ENCODE results near the gene ELMOD1.

DNA sequence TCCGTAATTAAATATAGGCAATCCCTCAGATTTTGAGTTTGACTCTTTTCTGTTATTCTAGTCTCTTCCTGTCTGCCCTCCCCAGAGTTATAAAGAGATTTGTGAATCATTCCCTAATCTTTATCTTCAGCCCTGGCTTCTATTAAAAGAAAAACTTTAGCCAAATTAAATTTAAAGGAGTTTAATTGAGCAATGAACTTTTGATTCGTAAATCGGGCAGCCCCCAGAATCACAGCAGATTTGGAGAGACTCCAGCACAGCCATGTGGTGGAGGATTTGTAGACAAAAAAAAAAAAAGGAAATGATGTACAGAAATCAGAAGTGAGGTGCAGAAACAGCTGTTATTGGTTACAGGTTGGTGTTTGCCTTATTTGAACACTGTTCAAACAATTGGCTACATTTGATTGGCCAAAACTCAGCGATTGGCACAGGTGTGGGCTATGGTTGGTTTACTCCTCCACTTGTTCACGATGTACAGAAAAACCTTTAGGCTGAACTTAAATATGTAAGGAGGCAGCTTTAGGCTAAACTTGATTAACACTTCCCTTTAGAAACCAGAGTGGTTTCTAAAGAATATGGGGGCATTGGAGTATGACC lies 23.1 kb upstream of the ELMOD1 start:
- TF ChIP-seq EZH2 (IDR thresholded peaks at IDR 0.05; ENCODE audit: low read depth, unreplicated experiment), result no peak
- TF ChIP-seq, protein P1, sequence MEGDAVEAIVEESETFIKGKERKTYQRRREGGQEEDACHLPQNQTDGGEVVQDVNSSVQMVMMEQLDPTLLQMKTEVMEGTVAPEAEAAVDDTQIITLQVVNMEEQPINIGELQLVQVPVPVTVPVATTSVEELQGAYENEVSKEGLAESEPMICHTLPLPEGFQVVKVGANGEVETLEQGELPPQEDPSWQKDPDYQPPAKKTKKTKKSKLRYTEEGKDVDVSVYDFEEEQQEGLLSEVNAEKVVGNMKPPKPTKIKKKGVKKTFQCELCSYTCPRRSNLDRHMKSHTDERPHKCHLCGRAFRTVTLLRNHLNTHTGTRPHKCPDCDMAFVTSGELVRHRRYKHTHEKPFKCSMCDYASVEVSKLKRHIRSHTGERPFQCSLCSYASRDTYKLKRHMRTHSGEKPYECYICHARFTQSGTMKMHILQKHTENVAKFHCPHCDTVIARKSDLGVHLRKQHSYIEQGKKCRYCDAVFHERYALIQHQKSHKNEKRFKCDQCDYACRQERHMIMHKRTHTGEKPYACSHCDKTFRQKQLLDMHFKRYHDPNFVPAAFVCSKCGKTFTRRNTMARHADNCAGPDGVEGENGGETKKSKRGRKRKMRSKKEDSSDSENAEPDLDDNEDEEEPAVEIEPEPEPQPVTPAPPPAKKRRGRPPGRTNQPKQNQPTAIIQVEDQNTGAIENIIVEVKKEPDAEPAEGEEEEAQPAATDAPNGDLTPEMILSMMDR (conservative IDR thresholded peaks at IDR 0.05; ENCODE audit: low read depth in 2 of 2), result no peak
- no peak for TF ChIP-seq POLR2AphosphoS5 (IDR thresholded peaks at IDR 0.05; ENCODE audit: low read depth)
- no peak for TF ChIP-seq CREB1 (CRISPR knock-in tag; IDR thresholded peaks at IDR 0.05; ENCODE audit: low read depth)
- no peak for TF ChIP-seq JUNB (IDR thresholded peaks at IDR 0.05; ENCODE audit: unreplicated experiment)
- TF ChIP-seq EZH2phosphoT487 (IDR thresholded peaks at IDR 0.05; ENCODE audit: unreplicated experiment), result no peak

Measured in GM23338 (cell line).